Nephron progenitor cell (in vitro differentiated cells): ENCODE measurements around the gene OLR1.

Source experiments
- DNase-seq: peaks from one replicate; pipeline ENCODE4 v3.0.0; 2021
- H3K27ac Mint-ChIP-seq: 2 replicates; pipeline ENCODE4 v1.8.0; 2021; ENCODE audit warnings: mild to moderate bottlenecking, moderate library complexity, mixed read lengths
- H3K27me3 Mint-ChIP-seq: 2 replicates; pipeline ENCODE4 v1.8.0; 2021; ENCODE audit warnings: mild to moderate bottlenecking, low read depth, mixed read lengths; ENCODE audit not compliant: poor library complexity
- H3K36me3 Mint-ChIP-seq: 2 replicates; pipeline ENCODE4 v1.8.0; 2021; ENCODE audit warnings: low read depth, mixed read lengths
- H3K4me1 Mint-ChIP-seq: 2 replicates; pipeline ENCODE4 v1.8.0; 2021; ENCODE audit warnings: mixed read lengths
- H3K4me3 Mint-ChIP-seq: 2 replicates; pipeline ENCODE4 v1.8.0; 2021; ENCODE audit warnings: mild to moderate bottlenecking, moderate library complexity, mixed read lengths
- H3K9me3 Mint-ChIP-seq: 2 replicates; pipeline ENCODE4 v1.8.0; 2021; ENCODE audit warnings: mild to moderate bottlenecking, moderate library complexity, mixed read lengths
- CTCF ChIP-seq: fragments of 200-600 bp; sonication (generic); IDR thresholded peaks from 2 replicates; pipeline ENCODE4 v1.5.0; 2021; ENCODE audit warnings: antibody characterized with exemption

The OLR1 gene

GRCh38 chr12:10113920-10114319, 58.0 kb downstream of the OLR1 start:
- no peaks in the 10 kb centered on the region for H3K4me1 Mint-ChIP-seq
- H3K9me3 Mint-ChIP-seq: peaks cover 24% of the 10 kb centered on the region
- no peak for TF ChIP-seq CTCF
- H3K27ac Mint-ChIP-seq: no peak overlapping the region
- H3K27me3 Mint-ChIP-seq: peaks cover 4% of the 10 kb centered on the region
- no peaks in the 10 kb centered on the region for H3K36me3 Mint-ChIP-seq
- H3K4me3 Mint-ChIP-seq: no peak overlapping the region
- DNase-seq: no peak

DNA sequence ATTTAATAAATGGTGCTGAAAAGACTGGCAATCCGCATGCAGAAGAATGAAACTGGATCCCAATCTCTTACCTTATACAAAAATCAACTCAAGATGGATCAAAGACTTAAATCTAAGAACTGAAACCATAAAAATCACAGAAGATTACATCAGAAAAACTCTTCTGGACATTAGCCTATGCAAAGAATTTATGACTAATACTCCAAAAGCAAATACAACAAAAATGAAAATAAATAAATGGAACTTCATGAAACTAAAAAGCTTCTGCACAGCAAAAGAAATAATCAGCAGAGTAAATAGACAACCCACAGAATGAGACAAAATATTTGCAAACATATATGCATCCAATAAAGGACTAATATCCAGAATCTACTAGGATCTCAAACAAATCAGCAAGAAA, 58.9 kb downstream of the OLR1 start:
- H3K4me3 Mint-ChIP-seq: no peak overlapping the region
- no peaks in the 10 kb centered on the region for H3K4me1 Mint-ChIP-seq
- DNase-seq: no peak

GRCh38 chr12:10111451-10111850, 60.5 kb downstream of the OLR1 start:
- no peak for DNase-seq
- Mint-ChIP-seq H3K27me3 (peaks cover 4% of the 10 kb centered on the region), H3K4me3 (no peak overlapping the region), H3K4me1 (no peaks in the 10 kb centered on the region), H3K9me3 (peaks cover 37% of the 10 kb centered on the region), H3K36me3 (no peaks in the 10 kb centered on the region), H3K27ac (no peak overlapping the region)
- TF ChIP-seq CTCF: no peak

More for the DNA sequence above, 58.9 kb downstream of the OLR1 start:
- Mint-ChIP-seq H3K9me3 (peaks cover 26% of the 10 kb centered on the region), H3K27me3 (peaks cover 4% of the 10 kb centered on the region), H3K27ac (no peak overlapping the region), H3K36me3 (no peaks in the 10 kb centered on the region)
- TF ChIP-seq CTCF: no peak

DNA sequence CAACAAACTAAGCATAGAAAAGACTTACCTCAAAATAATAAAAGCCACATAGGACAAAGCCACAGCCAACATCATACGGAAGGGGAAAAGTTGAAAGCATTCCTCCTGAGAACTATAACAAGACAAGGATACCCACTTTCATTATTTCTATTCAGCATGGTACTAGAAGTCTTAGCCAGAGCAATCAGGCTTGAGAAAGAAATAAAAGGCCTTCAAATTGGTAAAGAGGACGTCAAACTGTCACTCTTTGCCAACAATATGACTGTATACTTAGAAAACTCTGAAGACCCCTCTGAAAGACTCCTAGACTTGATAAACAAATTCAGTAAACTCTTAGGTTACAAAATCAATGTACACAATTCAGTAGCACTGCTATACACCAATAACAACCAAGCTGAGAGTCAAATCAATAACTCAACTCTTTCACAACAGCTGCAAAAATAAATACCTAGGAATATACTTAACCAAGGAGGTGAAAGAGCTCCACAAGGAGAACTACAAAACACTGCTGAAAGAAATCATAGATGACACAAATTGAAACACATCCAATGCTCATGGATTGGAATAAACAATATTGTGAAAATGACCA, 61.6 kb downstream of the OLR1 start:
- H3K27ac Mint-ChIP-seq: no peak overlapping the region
- H3K9me3 Mint-ChIP-seq: peaks cover 48% of the 10 kb centered on the region
- H3K27me3 Mint-ChIP-seq: peaks cover 4% of the 10 kb centered on the region
- no peak overlapping the region for H3K4me3 Mint-ChIP-seq
- no peak for TF ChIP-seq CTCF
- no peaks in the 10 kb centered on the region for H3K4me1 Mint-ChIP-seq
- no peaks in the 10 kb centered on the region for H3K36me3 Mint-ChIP-seq
- DNase-seq: no peak
